Neural crest cell (in vitro differentiated cells): ENCODE data around the gene RBM19. TPM values are rescaled to one million over a fixed set of nuclear protein-coding genes. Genes with fewer than 3 reads are reported as not detected.

ENCODE experiments used
- DNase-seq: peaks from one replicate; pipeline ENCODE4 v3.0.0; 2021; ENCODE audit warnings: low read depth, mixed read lengths, low spot score
- H3K27ac Mint-ChIP-seq: one replicate; pipeline ENCODE4 v1.8.0; 2021; ENCODE audit warnings: mild to moderate bottlenecking, mixed read lengths; ENCODE audit not compliant: unreplicated experiment
- H3K27me3 Mint-ChIP-seq: 2 replicates; pipeline ENCODE4 v1.8.0; 2021; ENCODE audit warnings: low read depth, mild to moderate bottlenecking, mixed read lengths
- H3K36me3 Mint-ChIP-seq: 2 replicates; pipeline ENCODE4 v1.8.0; 2021; ENCODE audit warnings: low read depth, mild to moderate bottlenecking, mixed read lengths
- H3K4me1 Mint-ChIP-seq: 2 replicates; pipeline ENCODE4 v1.8.0; 2021; ENCODE audit warnings: mixed read lengths
- H3K4me3 Mint-ChIP-seq: one replicate; pipeline ENCODE4 v1.8.0; 2021; ENCODE audit warnings: mild to moderate bottlenecking, mixed read lengths
- H3K9me3 Mint-ChIP-seq: 2 replicates; pipeline ENCODE4 v1.8.0; 2021; ENCODE audit warnings: mixed read lengths
- CTCF ChIP-seq: fragments of 200-600 bp; sonication (generic); conservative IDR thresholded peaks from 2 replicates; pipeline ENCODE4 v1.5.0; 2021; ENCODE audit warnings: antibody characterized with exemption, mild to moderate bottlenecking
- total RNA-seq: library from RNA; stranded (reverse); gene quantifications from 2 replicates; pipeline ENCODE4 v1.2.1, GENCODE V29; 2021

Gene RBM19
- total RNA-seq, 1 donor from 2014 or later = 42.6 TPM

GRCh38 chr12:113850309-113851056 lies 115.6 kb downstream of the RBM19 start:
- no peaks in the 10 kb centered on the region for H3K27me3 Mint-ChIP-seq
- H3K9me3 Mint-ChIP-seq = no peaks in the 10 kb centered on the region
- TF ChIP-seq CTCF = no peak
- peak overlapping the region; percentile 35 for H3K27ac Mint-ChIP-seq
- no peak overlapping the region for H3K4me3 Mint-ChIP-seq
- no peak for DNase-seq
- no peaks in the 10 kb centered on the region for H3K36me3 Mint-ChIP-seq
- peaks cover 14% of the 10 kb centered on the region for H3K4me1 Mint-ChIP-seq

- H3K4me3 Mint-ChIP-seq = no peak overlapping the region
- no peaks in the 10 kb centered on the region for H3K27me3 Mint-ChIP-seq
- no peak for TF ChIP-seq CTCF
- no peaks in the 10 kb centered on the region for H3K9me3 Mint-ChIP-seq
- no peak overlapping the region for H3K27ac Mint-ChIP-seq
- no peaks in the 10 kb centered on the region for H3K36me3 Mint-ChIP-seq
- DNase-seq = no peak
- no peaks in the 10 kb centered on the region for H3K4me1 Mint-ChIP-seq
Observed at GRCh38 chr12:113847856-113848255, 118.3 kb downstream of the RBM19 start.

- Mint-ChIP-seq H3K9me3 (no peaks in the 10 kb centered on the region), H3K27me3 (no peaks in the 10 kb centered on the region), H3K27ac (peak overlapping the region; percentile 85), H3K4me1 (no peaks in the 10 kb centered on the region), H3K4me3 (no peak overlapping the region), H3K36me3 (no peaks in the 10 kb centered on the region)
- no peak for TF ChIP-seq CTCF
- DNase-seq = no peak
Observed at GRCh38 chr12:113846883-113847755, 119.0 kb downstream of the RBM19 start.

GRCh38 chr12:113845900-113846674 lies 120.0 kb downstream of the RBM19 start:
- Mint-ChIP-seq H3K27ac (no peak overlapping the region), H3K4me3 (no peak overlapping the region)

More at GRCh38 chr12:113845900-113846674, 120.0 kb downstream of the RBM19 start:
- Mint-ChIP-seq H3K9me3 (no peaks in the 10 kb centered on the region), H3K36me3 (no peaks in the 10 kb centered on the region), H3K4me1 (no peaks in the 10 kb centered on the region), H3K27me3 (no peaks in the 10 kb centered on the region)
- DNase-seq = no peak
- no peak for TF ChIP-seq CTCF
